GM23248 (cell line): ENCODE data around the gene CEP41. TPM values are rescaled to one million over a fixed set of nuclear protein-coding genes. Genes with fewer than 3 reads are reported as not detected.

Experiments used
- DNase-seq: peaks from one replicate; pipeline ENCODE4 v3.0.0-alpha.2; 2015
- H2AFZ ChIP-seq: fragments of 200-600 bp; sonication (generic); 2 replicates; pipeline ENCODE4 v1.6.1; 2016; ENCODE audit warnings: antibody characterized with exemption
- H3F3A ChIP-seq: fragments of 200-600 bp; sonication (generic); 2 replicates; pipeline ENCODE4 v1.6.1; 2016; ENCODE audit warnings: mild to moderate bottlenecking, antibody characterized with exemption, mixed run types; ENCODE audit not compliant: insufficient read depth
- H3K27ac ChIP-seq: fragments of 200-600 bp; sonication (generic); 2 replicates; pipeline ENCODE4 v1.5.1; 2016; ENCODE audit warnings: mild to moderate bottlenecking
- H3K27me3 ChIP-seq: fragments of 200-600 bp; sonication (generic); replicated peaks from 2 replicates; pipeline ENCODE4 v1.6.1; 2016; ENCODE audit warnings: mild to moderate bottlenecking; ENCODE audit not compliant: insufficient read depth
- H3K36me3 ChIP-seq: fragments of 200-600 bp; sonication (generic); 2 replicates; pipeline ENCODE4 v1.6.1; 2016; ENCODE audit warnings: low read depth, mild to moderate bottlenecking
- H3K4me1 ChIP-seq: fragments of 200-600 bp; sonication (generic); 2 replicates; pipeline ENCODE4 v1.6.1; 2016; ENCODE audit warnings: mild to moderate bottlenecking; ENCODE audit not compliant: insufficient read depth
- H3K4me2 ChIP-seq: fragments of 200-600 bp; sonication (generic); one replicate; pipeline ENCODE4 v1.6.1; 2016; ENCODE audit warnings: mild to moderate bottlenecking; ENCODE audit not compliant: unreplicated experiment
- H3K4me3 ChIP-seq: fragments of 200-600 bp; sonication (generic); 2 replicates; pipeline ENCODE4 v1.5.1; 2016; ENCODE audit warnings: mild to moderate bottlenecking
- H3K79me2 ChIP-seq: fragments of 200-600 bp; sonication (generic); 2 replicates; pipeline ENCODE4 v1.6.1; 2016; ENCODE audit warnings: mild to moderate bottlenecking; ENCODE audit not compliant: insufficient read depth
- H3K9ac ChIP-seq: fragments of 200-600 bp; sonication (generic); 2 replicates; pipeline ENCODE4 v1.6.1; 2016; ENCODE audit warnings: mild to moderate bottlenecking
- H3K9me2 ChIP-seq: fragments of 200-600 bp; sonication (generic); 2 replicates; pipeline ENCODE4 v1.6.1; 2016; ENCODE audit warnings: mixed run types, mild to moderate bottlenecking, moderate library complexity; ENCODE audit not compliant: insufficient read depth
- H3K9me3 ChIP-seq: fragments of 200-600 bp; sonication (generic); one replicate; pipeline ENCODE4 v1.6.1; 2017; ENCODE audit warnings: low read depth
- H4K20me1 ChIP-seq: fragments of 200-600 bp; sonication (generic); 2 replicates; pipeline ENCODE4 v1.6.0; 2016; ENCODE audit not compliant: insufficient read depth
- EZH2 ChIP-seq: fragments of 200-600 bp; sonication (generic); IDR thresholded peaks from 2 replicates; pipeline ENCODE4 v1.6.1; 2018; ENCODE audit warnings: antibody characterized with exemption, mild to moderate bottlenecking; ENCODE audit not compliant: insufficient read depth, poor library complexity, severe bottlenecking
- EZH2phosphoT487 ChIP-seq: fragments of 200-600 bp; sonication (generic); IDR thresholded peaks from 2 replicates; pipeline ENCODE4 v1.6.1; 2018; ENCODE audit warnings: antibody characterized with exemption, moderate library complexity, mild to moderate bottlenecking, low read depth; ENCODE audit not compliant: insufficient read depth
- WGBS, 2 experiments: methylation state at CpG; one replicate each; pipeline ENCODE4 v1.1.6; 2015 to 2017; ENCODE audit warnings: low lambda C conversion rate in 2 of 2, low coverage in 1 of 2; ENCODE audit errors: missing lambda C conversion rate in 2 of 2; 5-methylcytosine and 5-hydroxymethylcytosine counted together
- in situ Hi-C: fragments of 300-500 bp; cut with MboI; formaldehyde crosslinking; loops from 2 replicates; pipeline ENCODE4 v1.15.0; 2020
- polyA plus RNA-seq: library from polyadenylated mRNA; unstranded; fragments of >200 nt; fragmentation: Nextera tagmentation; extraction: Ambion mirVana; gene quantifications from 2 replicates; pipeline ENCODE4 v1.2.1, GENCODE V29; 2016
- total RNA-seq: library from RNA; depleted of rRNA; stranded (reverse); fragments of >200 nt; shearing (Covaris generic); gene quantifications from 2 replicates; pipeline ENCODE4 v1.2.3, GENCODE V29; 2014

CEP41 gene
- total and polyA plus RNA-seq, 2 experiments from 2014 or later = 18.3 to 32.3 TPM

DNA sequence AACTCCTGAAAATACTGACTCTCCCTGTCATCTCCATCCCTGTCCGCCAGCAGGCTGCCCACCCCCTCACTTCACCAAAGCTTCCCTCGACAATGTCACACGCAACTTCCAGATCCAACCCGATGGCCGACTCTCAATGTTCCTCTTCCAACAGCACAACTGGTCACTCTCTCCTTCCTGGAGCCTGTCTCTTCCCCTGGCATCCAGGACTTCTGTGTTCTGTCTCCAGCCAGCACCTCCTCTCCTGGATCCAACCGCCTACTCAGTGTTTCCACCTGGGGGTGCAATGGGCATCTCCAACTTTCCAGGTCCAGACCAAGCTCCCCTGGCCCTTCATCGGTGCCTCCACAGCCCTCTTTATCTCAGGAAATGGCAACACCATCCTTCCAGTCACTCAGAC is 87.6 kb downstream of the CEP41 start:
- WGBS, 2 experiments = 75 to 81% methylated on average over 7 of the region's 7 CpGs
- Histone ChIP-seq H3K9ac (no peak overlapping the region), H2AFZ (no peak overlapping the region), H3K4me3 (no peak overlapping the region), H3F3A (peaks cover 25% of the 10 kb centered on the region), H3K27ac (no peak overlapping the region), H3K9me3 (no peaks in the 10 kb centered on the region), H3K27me3 (no peaks in the 10 kb centered on the region), H3K4me1 (peaks cover 39% of the 10 kb centered on the region), H3K36me3 (no peaks in the 10 kb centered on the region), H3K4me2 (peak overlapping the region; percentile 76), H3K79me2 (no peaks in the 10 kb centered on the region), H4K20me1 (no peaks in the 10 kb centered on the region), H3K9me2 (no peaks in the 10 kb centered on the region)
- in situ Hi-C loops = no loop called here
- DNase-seq = no peak
- no peak for TF ChIP-seq EZH2
- TF ChIP-seq EZH2phosphoT487 = no peak

DNA sequence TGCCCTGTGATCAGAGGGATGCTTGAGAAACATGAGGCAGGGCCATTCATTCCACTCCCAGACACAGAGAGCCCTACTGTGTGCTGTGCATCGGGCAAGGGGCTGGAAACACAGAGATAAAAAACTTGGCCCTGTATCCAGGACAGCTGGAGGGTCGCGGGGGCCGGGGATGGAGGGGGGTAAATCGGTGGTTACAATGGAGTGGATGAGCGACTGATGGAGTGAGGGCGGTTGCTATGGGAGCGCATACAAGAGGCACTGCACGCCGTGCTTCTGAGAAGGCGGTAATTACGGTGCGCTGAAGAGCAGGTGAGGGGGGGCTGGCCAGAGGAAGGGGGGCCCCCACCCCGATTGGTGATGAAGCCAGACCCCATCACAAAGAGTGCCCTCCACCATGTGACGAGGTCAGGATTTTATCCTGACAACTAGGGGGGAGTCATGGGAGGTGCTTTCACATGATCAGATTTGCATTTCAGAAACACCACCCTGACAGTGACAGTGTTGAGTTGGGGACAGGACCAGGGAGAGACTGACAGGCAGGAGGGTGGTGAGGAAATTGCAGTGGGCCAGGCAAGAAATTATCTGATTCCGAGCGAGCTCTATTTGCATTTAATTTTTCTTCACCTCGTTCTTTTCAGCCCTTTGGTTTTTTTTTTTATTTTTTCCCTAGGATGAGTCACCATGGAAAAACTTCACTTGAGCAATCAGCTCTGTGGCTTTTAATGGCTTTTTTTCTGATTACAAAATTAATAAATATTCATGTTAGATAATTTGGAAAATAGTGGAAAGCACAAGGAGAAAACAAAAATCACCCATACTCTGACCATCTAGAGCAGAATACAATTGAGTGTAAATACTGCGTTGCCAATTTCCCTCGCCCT is 88.4 kb downstream of the CEP41 start:
- Histone ChIP-seq H3K27ac (no peak overlapping the region), H3K4me1 (peaks cover 36% of the 10 kb centered on the region), H2AFZ (peak overlapping the region; percentile 69), H3K9me2 (no peaks in the 10 kb centered on the region), H3K27me3 (no peaks in the 10 kb centered on the region), H3K4me3 (peak overlapping the region; percentile 66), H3K9ac (peak overlapping the region; percentile 35; the same call in 1 of the 2 replicates), H3K36me3 (no peaks in the 10 kb centered on the region), H3K79me2 (no peaks in the 10 kb centered on the region), H3F3A (peaks cover 19% of the 10 kb centered on the region), H3K4me2 (peak overlapping the region; percentile 76), H3K9me3 (no peaks in the 10 kb centered on the region), H4K20me1 (no peaks in the 10 kb centered on the region)
- peak; percentile 79 for DNase-seq
- WGBS, 2 experiments = 9 to 13% methylated on average over 12 to 20 of the region's 20 CpGs
- no peak for TF ChIP-seq EZH2phosphoT487
- TF ChIP-seq EZH2 = no peak
- in situ Hi-C loops = no loop called here

DNA sequence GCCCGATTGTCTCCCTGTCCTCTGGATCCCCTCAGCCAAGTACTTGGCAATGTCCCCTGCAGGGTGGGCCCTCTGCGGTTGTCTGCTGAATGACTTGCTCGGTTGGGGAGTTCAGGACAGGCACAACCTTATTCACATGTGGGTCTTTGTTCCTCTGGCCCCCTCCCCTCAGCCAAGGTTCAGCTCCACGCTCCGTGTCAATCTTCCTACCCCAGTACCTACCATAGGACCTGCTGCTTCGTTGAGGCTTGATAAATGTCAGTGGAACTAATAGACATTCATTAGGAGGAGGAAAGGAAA is 89.1 kb downstream of the CEP41 start:
- H2AFZ ChIP-seq = no peak overlapping the region
- H4K20me1 ChIP-seq = no peaks in the 10 kb centered on the region
- no peak overlapping the region for H3K4me3 ChIP-seq
- no peak overlapping the region for H3K9ac ChIP-seq
- no peak overlapping the region for H3K27ac ChIP-seq
- no peaks in the 10 kb centered on the region for H3K9me2 ChIP-seq
- no peaks in the 10 kb centered on the region for H3K27me3 ChIP-seq
- H3F3A ChIP-seq = peaks cover 13% of the 10 kb centered on the region
- H3K36me3 ChIP-seq = no peaks in the 10 kb centered on the region
- WGBS, 2 experiments = 42% methylated on average over 6 of the region's 6 CpGs
- H3K79me2 ChIP-seq = no peaks in the 10 kb centered on the region
- no peak for DNase-seq
- no peak for TF ChIP-seq EZH2phosphoT487
- TF ChIP-seq EZH2 = no peak
- H3K4me1 ChIP-seq = peaks cover 29% of the 10 kb centered on the region
- in situ Hi-C loops = no loop called here
- H3K4me2 ChIP-seq = no peak overlapping the region
- no peaks in the 10 kb centered on the region for H3K9me3 ChIP-seq

DNA sequence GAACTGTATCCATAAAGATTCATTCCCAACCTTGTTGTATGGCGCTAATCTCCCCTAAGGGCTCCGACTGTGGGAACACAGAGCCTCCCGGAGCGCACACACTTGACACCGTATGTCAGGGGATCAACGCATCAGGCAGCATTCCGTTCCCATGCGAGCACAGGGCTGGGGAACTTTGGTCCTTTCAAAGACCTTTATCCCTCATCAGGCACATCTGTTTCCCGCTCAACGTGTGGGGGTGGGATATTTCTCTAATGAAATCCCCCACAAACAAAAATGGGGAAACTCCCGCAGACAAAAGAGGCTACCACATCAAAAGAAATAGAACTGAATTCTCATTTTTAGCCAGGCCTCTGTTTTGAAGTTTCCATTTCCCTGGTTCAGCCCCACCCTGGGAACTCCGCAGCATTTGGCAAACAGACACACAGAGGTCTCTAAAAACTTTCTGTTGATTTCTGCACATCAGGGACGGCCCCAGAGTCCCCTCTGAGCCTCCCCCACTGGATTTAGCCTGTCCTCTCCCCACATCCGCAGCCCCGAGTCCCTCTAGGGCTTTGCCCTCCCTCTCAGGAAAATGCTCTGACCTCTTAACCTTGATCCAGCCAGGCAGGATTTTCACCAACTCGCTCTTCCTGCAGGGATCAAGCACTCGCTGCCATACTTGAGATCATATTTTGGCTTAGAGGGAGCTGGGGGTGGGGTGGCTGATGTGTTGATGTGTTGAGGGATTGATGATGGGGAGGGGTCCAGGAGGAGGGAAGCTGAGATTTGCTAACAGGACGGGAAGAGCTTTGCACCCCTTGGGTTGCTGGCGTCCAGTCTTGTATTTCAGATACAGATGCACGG is 89.6 kb downstream of the CEP41 start:
- H3F3A ChIP-seq = peaks cover 7% of the 10 kb centered on the region; the same call in 1 of the 2 replicates
- H3K27me3 ChIP-seq = no peaks in the 10 kb centered on the region
- H3K79me2 ChIP-seq = no peaks in the 10 kb centered on the region
- H2AFZ ChIP-seq = no peak overlapping the region
- DNase-seq = no peak
- H3K9me2 ChIP-seq = no peaks in the 10 kb centered on the region
- H4K20me1 ChIP-seq = no peaks in the 10 kb centered on the region
- H3K4me3 ChIP-seq = no peak overlapping the region
- no peak for TF ChIP-seq EZH2phosphoT487
- TF ChIP-seq EZH2 = no peak
- H3K27ac ChIP-seq = no peak overlapping the region
- no peaks in the 10 kb centered on the region for H3K9me3 ChIP-seq
- H3K36me3 ChIP-seq = no peaks in the 10 kb centered on the region
- 57 to 61% methylated on average over 20 of the region's 20 CpGs for WGBS, 2 experiments
- H3K4me1 ChIP-seq = peaks cover 23% of the 10 kb centered on the region
- H3K9ac ChIP-seq = no peak overlapping the region
- in situ Hi-C loops = no loop called here
- no peak overlapping the region for H3K4me2 ChIP-seq
